ENCODE data around the gene PRSS33.

GRCh38 chr16:2799205-2799858, 12.0 kb upstream of the PRSS33 start:
- TF ChIP-seq POLR2A (IDR thresholded peaks at IDR 0.05) (no peak), CTCF (IDR thresholded peaks at IDR 0.05) (no peak)
